ENCODE measurements around the gene RNASE11. TPM values are rescaled to one million over a fixed set of nuclear protein-coding genes. Genes with fewer than 3 reads are reported as not detected.

Gene RNASE11
- polyA plus RNA-seq, 1 experiment, result not detected

DNA sequence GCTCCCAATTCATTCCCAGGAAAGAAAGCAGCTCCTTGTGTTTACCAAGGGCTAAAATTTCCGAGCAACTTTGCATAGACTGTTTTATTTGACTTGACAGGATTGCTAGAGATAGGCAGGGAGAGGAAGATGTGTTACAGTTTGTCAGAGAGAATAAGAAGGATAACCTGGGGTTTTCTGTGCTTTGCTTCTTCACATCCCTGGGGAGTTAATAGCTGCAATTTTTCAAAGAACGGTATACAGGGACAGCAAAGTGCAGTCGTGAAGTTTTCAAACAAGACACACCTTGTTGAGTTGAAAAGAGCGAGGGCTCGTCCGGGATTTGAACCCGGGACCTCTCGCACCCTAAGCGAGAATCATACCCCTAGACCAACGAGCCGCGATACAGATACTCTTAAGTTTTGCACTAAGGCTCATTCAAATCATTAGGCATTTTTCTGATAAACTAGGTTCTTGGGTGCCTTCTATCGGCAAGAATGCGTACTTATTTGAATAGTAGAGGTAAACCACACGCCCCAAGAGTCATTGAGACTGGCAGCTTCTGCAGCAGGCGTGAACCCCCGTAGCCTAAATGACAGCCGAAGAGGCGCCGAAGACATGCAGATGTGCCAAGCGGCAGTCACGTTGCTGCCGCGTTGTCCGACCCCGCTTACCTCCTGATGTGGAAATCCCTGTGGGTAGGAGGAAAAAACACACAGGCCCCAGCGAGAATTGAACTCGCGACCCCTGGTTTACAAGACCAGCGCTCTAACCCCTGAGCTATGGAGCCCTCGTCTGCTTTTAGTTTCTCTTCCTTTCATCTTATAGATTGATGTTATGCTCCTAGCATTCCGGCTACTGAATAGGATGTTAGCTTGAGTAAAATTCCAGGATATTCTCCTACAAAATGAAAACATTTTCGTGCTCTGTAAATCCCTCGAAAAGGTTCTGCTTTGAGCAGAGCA, 25.6 kb upstream of the RNASE11 start:
- ChIA-PET POLR2A (interaction anchor here (1.1 to 1.7 kb wide), 5 partner anchors 68 to 270 kb away, joined by 3 to 13 read pairs (median 5); partner anchors contain the start of genes PARP2 and PNP), CTCF (interaction anchor here (0.6 to 3.2 kb wide), 15 partner anchors 10 to 993 kb away, joined by 3 to 26 read pairs (median 4); partner anchors contain the start of genes CCNB1IP1, PARP2 and RNASE4)
- TF ChIP-seq, protein P1, sequence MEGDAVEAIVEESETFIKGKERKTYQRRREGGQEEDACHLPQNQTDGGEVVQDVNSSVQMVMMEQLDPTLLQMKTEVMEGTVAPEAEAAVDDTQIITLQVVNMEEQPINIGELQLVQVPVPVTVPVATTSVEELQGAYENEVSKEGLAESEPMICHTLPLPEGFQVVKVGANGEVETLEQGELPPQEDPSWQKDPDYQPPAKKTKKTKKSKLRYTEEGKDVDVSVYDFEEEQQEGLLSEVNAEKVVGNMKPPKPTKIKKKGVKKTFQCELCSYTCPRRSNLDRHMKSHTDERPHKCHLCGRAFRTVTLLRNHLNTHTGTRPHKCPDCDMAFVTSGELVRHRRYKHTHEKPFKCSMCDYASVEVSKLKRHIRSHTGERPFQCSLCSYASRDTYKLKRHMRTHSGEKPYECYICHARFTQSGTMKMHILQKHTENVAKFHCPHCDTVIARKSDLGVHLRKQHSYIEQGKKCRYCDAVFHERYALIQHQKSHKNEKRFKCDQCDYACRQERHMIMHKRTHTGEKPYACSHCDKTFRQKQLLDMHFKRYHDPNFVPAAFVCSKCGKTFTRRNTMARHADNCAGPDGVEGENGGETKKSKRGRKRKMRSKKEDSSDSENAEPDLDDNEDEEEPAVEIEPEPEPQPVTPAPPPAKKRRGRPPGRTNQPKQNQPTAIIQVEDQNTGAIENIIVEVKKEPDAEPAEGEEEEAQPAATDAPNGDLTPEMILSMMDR (IDR thresholded peaks at IDR 0.05; ENCODE audit: low read depth, low read length), result peak; percentile 76
- Histone ChIP-seq H3K27ac (ENCODE audit: low read depth, low read length) (peak overlapping the region; percentile 42), H3K9me3 (ENCODE audit: control insufficient read depth, insufficient read depth, low read length) (no peaks in the 10 kb centered on the region), H3K4me3 (ENCODE audit: low read depth, low read length) (peak overlapping the region; percentile 70), H3K27me3 (ENCODE audit: control insufficient read depth, insufficient read depth, low read length) (no peaks in the 10 kb centered on the region)
- DNase-seq (ENCODE audit: low read depth, low spot score), result peak; percentile 97

DNA sequence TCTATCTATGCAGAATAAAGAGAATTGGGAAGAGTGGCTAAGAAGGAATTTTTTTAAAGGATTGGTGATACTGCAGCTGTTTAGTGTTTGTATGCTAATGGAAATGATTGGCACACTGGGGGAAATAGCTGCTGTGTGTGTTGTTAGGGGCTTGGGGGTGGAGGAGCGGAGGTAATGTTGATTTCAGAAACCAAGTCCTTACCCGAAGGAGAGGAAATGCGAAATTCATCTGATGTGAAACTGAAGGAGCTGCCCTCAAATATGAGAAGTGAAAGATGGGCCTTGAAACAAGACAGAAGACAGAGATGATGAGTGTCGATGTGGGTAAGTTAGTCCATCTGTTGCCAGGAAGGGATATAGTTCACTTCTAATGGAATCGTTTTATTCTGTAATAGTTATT, 24.6 kb upstream of the RNASE11 start:
- CTCF ChIA-PET, result interaction anchor here (0.6 to 3.2 kb wide), 10 partner anchors 11 to 994 kb away, joined by 3 to 26 read pairs (median 8); partner anchors contain the start of genes CCNB1IP1 and PARP2
- DNase-seq (ENCODE audit: low read depth, low spot score), result no peak
- Histone ChIP-seq H3K9me3 (ENCODE audit: control insufficient read depth, insufficient read depth, low read length) (no peaks in the 10 kb centered on the region), H3K27me3 (ENCODE audit: control insufficient read depth, insufficient read depth, low read length) (no peaks in the 10 kb centered on the region), H3K4me3 (ENCODE audit: low read depth, low read length) (no peak overlapping the region), H3K27ac (ENCODE audit: low read depth, low read length) (no peak overlapping the region)
- POLR2A ChIA-PET, result interaction anchor here (0.7 to 1.7 kb wide), 4 partner anchors 78 to 269 kb away, joined by 3 to 13 read pairs (median 4); partner anchors contain the start of genes PARP2 and PNP
- TF ChIP-seq, protein P1 (IDR thresholded peaks at IDR 0.05; ENCODE audit: low read depth, low read length), result no peak

DNA sequence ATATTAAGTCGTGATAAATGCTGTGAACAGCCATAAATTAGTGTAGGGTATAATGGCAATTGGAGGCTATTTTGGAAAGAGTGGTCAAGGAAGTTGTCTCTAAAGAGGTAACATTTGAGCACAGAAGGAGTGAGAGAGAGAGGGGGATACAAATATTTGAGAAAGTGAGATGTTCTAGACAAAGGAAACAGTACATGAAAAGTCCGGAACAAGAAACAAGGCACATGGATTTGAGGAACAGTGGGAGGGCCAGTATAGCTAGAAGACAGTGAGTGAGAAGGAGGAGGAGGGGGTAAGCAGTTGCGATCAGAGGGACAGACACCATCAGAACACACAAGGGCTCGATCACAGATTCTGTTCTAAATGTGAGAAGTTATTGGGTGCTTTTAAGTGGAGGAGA, 23.5 kb upstream of the RNASE11 start:
- H3K27ac ChIP-seq (ENCODE audit: low read depth, low read length), result no peak overlapping the region
- ChIA-PET CTCF (interaction anchor here (0.6 to 7.9 kb wide), 3 partner anchors 197 to 285 kb away, joined by 3 to 71 read pairs (median 58); partner anchors contain the start of gene TEP1), POLR2A (no interaction called here)
- no peak for DNase-seq (ENCODE audit: low read depth, low spot score)
- TF ChIP-seq, protein P1 (IDR thresholded peaks at IDR 0.05; ENCODE audit: low read depth, low read length), result no peak
- H3K27me3 ChIP-seq (ENCODE audit: control insufficient read depth, insufficient read depth, low read length), result no peaks in the 10 kb centered on the region
- no peaks in the 10 kb centered on the region for H3K9me3 ChIP-seq (ENCODE audit: control insufficient read depth, insufficient read depth, low read length)
- no peak overlapping the region for H3K4me3 ChIP-seq (ENCODE audit: low read depth, low read length)

DNA sequence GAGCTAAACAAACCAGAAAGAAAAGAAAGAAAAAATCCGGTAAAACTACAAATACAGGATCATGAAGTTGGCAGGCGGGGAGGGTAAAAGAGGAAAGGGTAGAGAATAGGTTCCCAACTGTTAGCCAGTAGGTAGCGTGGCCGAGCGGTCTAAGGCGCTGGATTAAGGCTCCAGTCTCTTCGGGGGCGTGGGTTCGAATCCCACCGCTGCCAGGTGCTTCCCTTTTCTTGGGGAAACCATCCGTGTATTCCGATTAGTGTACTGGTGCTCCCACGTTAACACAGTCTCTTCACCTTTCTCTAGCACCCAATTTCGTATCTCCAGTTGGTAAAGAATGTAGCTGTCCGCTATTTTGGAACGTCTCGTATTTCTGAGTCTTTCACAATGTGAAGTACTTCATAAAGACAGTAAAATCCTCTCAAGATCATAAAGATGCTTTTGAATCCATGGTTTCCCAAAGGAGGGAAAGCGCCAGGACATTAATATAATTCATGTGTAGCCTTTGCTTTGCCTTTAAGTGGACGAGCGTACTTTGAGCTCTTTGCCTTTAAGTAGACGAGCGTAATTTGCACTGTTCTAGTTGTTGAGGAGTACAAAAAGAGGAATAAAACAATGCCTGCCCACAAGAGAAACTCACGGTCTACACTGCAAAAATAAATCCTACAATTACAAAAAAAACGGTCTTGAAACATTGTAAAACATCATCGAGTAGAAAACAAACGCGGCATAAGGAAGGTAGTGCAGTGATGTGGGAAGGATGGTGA, 22.4 kb upstream of the RNASE11 start:
- TF ChIP-seq, protein P1 (IDR thresholded peaks at IDR 0.05; ENCODE audit: low read depth, low read length), result no peak; the same call in 1 of the 2 replicates
- DNase-seq (ENCODE audit: low read depth, low spot score), result peak; percentile 48
- ChIA-PET POLR2A (interaction anchor here (0.8 kb wide), 1 partner anchor 267 kb away, joined by 4 read pairs; the partner anchor contains the start of gene PARP2), CTCF (interaction anchor here (0.6 to 7.9 kb wide), 20 partner anchors 21 to 361 kb away, joined by 3 to 71 read pairs (median 4); partner anchors contain the start of genes CCNB1IP1, PARP2 and TEP1)
- Histone ChIP-seq H3K9me3 (ENCODE audit: control insufficient read depth, insufficient read depth, low read length) (no peaks in the 10 kb centered on the region), H3K27ac (ENCODE audit: low read depth, low read length) (no peak overlapping the region), H3K4me3 (ENCODE audit: low read depth, low read length) (peak overlapping the region; percentile 82), H3K27me3 (ENCODE audit: control insufficient read depth, insufficient read depth, low read length) (no peaks in the 10 kb centered on the region)

Data from AG04450 (cell line).